GM10266 (cell line): ENCODE results near the gene RIIAD1.
"Not testable (repeated sequence)": the region's sequence is repeated elsewhere in the genome, so short reads cannot be mapped to it uniquely, and the experiment has no call there.

Source experiments
- DNase-seq: peaks from one replicate; pipeline ENCODE4 v3.0.0; 2012; ENCODE audit errors: extremely low spot score
- TF ChIP-seq, protein P1 (sequence below): IDR thresholded peaks from 2 replicates; pipeline ENCODE4 v1.5.1; 2012; ENCODE audit warnings: mild to moderate bottlenecking, low read depth; ENCODE audit not compliant: control insufficient read depth, insufficient read depth; ENCODE audit errors: missing control alignments

Gene RIIAD1

DNA sequence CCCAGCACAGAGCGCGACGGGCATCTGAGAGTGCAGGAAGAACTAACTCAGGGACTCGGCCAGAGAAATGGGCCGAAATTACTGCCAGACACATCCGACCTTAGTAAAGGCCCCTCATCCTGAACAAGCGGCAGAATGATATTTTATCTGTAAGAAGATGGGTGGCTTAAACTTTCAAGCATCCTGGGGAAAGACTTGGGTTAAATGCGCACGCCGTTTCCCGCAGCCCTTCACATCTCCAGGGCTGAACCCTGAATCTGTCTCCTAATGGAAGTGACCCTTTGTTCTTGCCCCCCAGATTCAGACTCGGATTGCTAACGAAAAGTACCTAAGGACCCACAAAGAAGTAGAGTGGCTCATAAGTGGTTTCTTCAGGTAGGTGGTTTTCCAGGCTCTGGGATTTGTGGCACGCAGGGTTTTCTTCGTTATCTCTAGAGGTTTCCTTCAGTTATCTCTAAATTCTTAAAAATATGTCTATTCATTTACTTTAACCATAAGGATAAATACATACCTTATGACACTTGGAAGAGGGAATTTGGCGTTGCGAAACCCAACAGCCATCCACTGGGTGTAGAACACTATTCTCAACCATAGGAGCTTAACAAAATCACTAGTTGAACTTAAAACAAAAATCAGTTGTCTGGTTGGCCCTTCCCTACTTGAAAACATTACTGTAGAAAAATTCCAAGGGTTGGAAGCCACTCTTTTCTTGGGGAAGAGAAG is 627 bp downstream of the RIIAD1 start:
- no peak for DNase-seq

DNA sequence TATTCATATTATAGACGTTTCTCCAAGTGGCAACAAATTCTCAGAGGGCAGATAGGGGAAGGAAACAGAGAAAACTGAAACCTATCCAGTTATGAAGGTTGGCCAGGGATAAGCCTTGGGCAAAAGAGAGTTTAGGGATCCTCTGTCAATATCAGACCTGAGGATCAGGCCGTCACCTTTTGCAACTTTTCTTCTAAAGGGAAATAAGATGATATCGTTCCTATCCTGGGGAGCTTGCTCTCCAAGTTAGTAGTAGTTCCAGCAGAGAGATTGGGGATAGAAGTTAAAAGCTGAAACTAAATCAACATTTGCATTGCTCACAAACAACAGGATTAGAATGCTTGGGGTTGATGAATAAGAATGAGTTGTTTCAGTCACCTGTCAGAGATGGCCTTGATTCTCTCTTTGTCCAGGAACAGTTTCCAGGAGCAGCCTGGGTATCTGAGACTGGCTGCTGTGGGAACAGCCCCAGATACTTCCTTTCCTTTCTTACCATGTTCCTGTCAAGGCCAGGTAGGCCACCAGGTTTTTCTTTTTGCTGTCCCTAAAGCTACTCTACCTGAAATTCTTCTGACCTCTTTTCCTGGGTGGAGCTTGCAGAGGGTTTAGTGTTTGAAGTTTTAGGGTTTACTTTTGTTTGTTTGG is 2.5 kb downstream of the RIIAD1 start:
- TF ChIP-seq, protein P1, sequence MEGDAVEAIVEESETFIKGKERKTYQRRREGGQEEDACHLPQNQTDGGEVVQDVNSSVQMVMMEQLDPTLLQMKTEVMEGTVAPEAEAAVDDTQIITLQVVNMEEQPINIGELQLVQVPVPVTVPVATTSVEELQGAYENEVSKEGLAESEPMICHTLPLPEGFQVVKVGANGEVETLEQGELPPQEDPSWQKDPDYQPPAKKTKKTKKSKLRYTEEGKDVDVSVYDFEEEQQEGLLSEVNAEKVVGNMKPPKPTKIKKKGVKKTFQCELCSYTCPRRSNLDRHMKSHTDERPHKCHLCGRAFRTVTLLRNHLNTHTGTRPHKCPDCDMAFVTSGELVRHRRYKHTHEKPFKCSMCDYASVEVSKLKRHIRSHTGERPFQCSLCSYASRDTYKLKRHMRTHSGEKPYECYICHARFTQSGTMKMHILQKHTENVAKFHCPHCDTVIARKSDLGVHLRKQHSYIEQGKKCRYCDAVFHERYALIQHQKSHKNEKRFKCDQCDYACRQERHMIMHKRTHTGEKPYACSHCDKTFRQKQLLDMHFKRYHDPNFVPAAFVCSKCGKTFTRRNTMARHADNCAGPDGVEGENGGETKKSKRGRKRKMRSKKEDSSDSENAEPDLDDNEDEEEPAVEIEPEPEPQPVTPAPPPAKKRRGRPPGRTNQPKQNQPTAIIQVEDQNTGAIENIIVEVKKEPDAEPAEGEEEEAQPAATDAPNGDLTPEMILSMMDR = no peak
- no peak for DNase-seq

More for the DNA sequence above, 627 bp downstream of the RIIAD1 start:
- TF ChIP-seq, protein P1 = no peak

DNA sequence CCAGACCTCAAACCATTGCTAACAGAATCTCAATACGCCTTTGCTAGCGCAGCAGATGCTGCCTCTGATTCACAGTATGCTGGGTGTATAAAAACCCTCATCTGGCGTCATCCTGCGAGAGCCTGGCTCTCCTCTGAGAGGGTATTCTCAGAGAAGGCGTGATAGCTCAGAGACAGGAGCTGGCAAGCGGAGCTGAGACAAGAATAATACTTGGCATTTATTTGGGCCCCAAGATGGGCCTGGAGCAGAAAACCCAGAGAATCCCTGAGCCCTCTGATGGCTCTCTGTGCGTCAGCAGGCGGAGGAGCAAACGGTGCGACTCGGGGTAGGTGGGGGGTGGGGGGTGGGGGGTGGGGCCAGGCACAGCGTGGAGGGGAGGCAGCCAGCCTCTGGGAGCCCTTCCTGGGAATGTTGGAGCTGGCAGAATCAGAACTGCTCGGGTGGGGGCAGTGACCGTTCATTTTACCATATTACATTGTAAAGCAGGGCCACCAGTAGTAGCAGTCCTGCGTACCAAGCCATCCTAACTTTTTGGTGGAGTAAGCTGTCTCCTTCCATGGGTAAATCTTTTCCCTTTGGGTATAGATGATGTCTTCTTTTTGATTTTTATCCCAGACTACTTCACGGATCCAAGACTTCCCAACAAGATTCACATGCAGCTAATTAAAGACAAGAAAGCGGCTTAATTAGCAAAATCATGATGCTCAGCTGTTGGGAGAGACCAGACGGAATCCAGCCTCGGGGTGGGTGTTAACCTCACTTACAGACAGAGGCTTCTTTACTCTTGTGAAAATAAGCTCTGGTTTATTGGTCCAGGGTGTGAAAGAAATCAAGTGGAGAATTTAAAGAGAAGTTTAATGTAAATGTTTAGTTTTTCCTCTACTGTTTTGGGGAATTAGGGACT is 7.1 kb downstream of the RIIAD1 start:
- TF ChIP-seq, protein P1 = no peak
- DNase-seq = no peak

DNA sequence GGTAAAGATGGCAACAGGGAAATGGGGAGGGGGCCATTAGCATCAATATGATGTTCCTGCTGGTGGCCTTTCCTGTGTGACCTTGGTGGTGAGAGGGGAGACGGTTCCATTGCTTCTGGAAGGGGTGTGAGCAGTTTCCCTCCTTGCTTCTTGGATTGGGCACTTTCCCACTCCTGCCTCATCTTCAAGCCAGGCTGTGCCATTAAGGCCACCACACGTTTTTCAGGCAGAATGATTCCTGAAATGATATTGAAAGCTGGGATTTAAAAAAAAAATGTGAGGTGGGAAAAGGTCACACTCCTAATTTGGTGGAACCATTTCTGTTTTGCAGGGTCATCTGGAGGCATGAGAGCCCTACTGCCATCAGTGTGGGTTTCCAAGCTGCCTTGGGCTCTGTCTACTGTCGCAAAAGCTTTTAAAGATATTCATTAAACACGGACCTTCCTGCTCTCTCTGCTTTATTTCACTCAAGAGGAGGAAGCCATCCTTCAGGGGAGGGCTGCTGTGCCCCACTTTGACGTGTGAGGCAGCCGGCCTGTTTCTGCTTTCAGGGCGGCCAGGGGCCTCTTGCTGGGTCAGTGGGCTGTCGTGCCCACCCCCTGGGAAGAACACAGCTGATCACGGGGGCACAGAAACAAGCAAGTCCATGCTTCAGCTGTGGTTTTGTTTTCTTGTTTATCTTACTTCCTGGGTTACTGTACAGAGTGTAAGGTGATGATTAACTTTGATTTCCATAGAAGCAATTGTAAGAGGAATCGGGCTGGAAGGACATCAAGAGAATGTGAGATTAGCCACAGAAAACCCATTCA is 8.0 kb downstream of the RIIAD1 start:
- TF ChIP-seq, protein P1 = no peak
- peak; percentile 3 for DNase-seq

DNA sequence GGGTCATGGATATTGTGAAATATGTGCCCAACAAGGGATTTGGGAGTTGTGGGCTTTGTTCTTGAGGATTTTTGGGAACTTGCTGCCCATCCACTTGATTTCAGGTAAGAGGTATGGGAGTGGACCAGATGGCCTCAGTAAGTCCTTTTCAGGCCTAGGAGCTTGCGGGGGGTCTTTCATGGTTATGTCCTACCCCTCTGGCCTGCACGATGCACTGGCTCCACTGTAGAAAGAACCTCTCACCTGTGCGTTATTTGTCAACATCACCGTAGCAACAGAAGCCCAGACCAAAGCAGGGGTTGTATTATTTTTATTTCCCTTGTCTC is 8.6 kb downstream of the RIIAD1 start:
- DNase-seq = no peak
- TF ChIP-seq, protein P1 = no peak

DNA sequence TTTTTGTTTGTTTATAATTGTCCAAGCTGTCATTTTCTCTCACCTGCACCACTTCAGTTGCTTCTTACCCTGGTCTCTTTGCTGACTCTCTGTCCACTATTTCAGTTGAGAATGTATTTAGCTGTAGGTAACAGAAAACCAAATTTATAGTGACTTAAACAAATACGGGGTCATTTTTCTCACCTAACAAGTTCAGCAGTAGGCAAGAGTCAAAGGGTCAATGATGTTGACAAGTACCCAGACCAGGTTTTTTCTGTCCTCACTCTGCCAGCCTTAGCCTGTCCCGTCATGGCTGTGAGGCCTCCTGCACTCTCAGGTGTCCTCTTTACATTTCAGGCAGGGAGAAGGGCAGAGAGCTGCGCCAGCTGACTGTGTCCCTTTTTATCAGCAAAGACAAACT is 11.8 kb downstream of the RIIAD1 start:
- no peak for DNase-seq
- TF ChIP-seq, protein P1 = no peak

DNA sequence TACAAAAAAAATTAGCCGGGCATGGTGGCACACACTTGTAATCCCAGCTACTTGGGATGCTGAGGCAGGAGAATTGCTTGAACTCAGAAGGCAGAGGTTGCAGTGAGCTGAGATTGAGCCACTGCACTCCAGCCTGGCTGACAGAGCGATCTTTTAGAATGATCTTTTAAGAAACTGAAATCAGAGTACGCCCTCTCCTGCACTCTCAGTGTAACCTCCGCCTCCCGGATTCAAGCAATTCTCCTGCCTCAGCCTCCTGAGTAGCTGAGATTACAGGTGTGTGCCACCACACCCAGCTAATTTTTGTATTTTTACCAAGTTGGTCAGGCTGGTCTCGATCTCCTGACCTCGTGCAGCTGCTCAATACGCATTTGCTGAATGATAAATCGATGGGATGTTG is 12.7 kb downstream of the RIIAD1 start:
- not testable (repeated sequence) for DNase-seq
